ENCODE data around the gene CRB2.
A peak's percentile ranks its signal among the peaks of the same experiment; 100 is the strongest.
"Not testable (repeated sequence)": the region's sequence is repeated elsewhere in the genome, so short reads cannot be mapped to it uniquely, and the experiment has no call there.

The CRB2 gene

GRCh38 chr9:123395689-123396511 lies 39.9 kb downstream of the CRB2 start:
- FAIRE-seq (no peak), DNase-seq (ENCODE audit: extremely low spot score, insufficient read length, low read depth) (no peak)

- no peak for DNase-seq (ENCODE audit: extremely low spot score, insufficient read length, low read depth)
- no peak for FAIRE-seq
Observed at GRCh38 chr9:123397975-123398374, 42.0 kb downstream of the CRB2 start.

GRCh38 chr9:123398938-123399337 lies 42.9 kb downstream of the CRB2 start:
- not testable (repeated sequence) for DNase-seq (ENCODE audit: extremely low spot score, insufficient read length, low read depth); FAIRE-seq

- DNase-seq (ENCODE audit: extremely low spot score, insufficient read length, low read depth), result peak; percentile 26
- no peak for FAIRE-seq
Observed at GRCh38 chr9:123399803-123400378, 43.9 kb downstream of the CRB2 start.

GRCh38 chr9:123400926-123401503 lies 45.0 kb downstream of the CRB2 start:
- no peak for DNase-seq (ENCODE audit: extremely low spot score, insufficient read length, low read depth)
- FAIRE-seq, result no peak

- FAIRE-seq (peak; percentile 26), DNase-seq (ENCODE audit: extremely low spot score, insufficient read length, low read depth) (peak; percentile 43)
Observed at GRCh38 chr9:123401879-123402513, 46.0 kb downstream of the CRB2 start.

- no peak for FAIRE-seq
Observed at GRCh38 chr9:123402981-123403509, 47.0 kb downstream of the CRB2 start.

GRCh38 chr9:123406016-123406415 lies 50.0 kb downstream of the CRB2 start:
- FAIRE-seq (no peak), DNase-seq (ENCODE audit: extremely low spot score, insufficient read length, low read depth) (no peak)

More at GRCh38 chr9:123402981-123403509, 47.0 kb downstream of the CRB2 start:
- no peak for DNase-seq (ENCODE audit: extremely low spot score, insufficient read length, low read depth)

GRCh38 chr9:123406691-123407216 lies 50.8 kb downstream of the CRB2 start:
- FAIRE-seq (no peak), DNase-seq (ENCODE audit: extremely low spot score, insufficient read length, low read depth) (no peak)

- FAIRE-seq (no peak), DNase-seq (ENCODE audit: extremely low spot score, insufficient read length, low read depth) (no peak)
Observed at GRCh38 chr9:123407217-123407851, 51.3 kb downstream of the CRB2 start.

- FAIRE-seq (no peak), DNase-seq (ENCODE audit: extremely low spot score, insufficient read length, low read depth) (no peak)
Observed at GRCh38 chr9:123408313-123409262, 52.6 kb downstream of the CRB2 start.

- DNase-seq (ENCODE audit: extremely low spot score, insufficient read length, low read depth) (no peak), FAIRE-seq (no peak)
Observed at GRCh38 chr9:123410281-123410910, 54.4 kb downstream of the CRB2 start.

GRCh38 chr9:123411191-123411590 lies 55.2 kb downstream of the CRB2 start:
- no peak for FAIRE-seq

GRCh38 chr9:123411636-123412035 lies 55.6 kb downstream of the CRB2 start:
- no peak for FAIRE-seq
- no peak for DNase-seq (ENCODE audit: extremely low spot score, insufficient read length, low read depth)

More at GRCh38 chr9:123411191-123411590, 55.2 kb downstream of the CRB2 start:
- DNase-seq (ENCODE audit: extremely low spot score, insufficient read length, low read depth), result no peak

GRCh38 chr9:123412171-123412820 lies 56.3 kb downstream of the CRB2 start:
- FAIRE-seq (no peak), DNase-seq (ENCODE audit: extremely low spot score, insufficient read length, low read depth) (no peak)

GRCh38 chr9:123414204-123414603 lies 58.2 kb downstream of the CRB2 start:
- DNase-seq (ENCODE audit: extremely low spot score, insufficient read length, low read depth), result no peak
- no peak for FAIRE-seq
